Stimulated activated CD8-positive, alpha-beta memory T cell treated with anti-CD3 and anti-CD28 coated beads, Interleukin-2, amount 100 ng/mL, for 48 hours (primary cell): Measurements from ENCODE around the gene CTAG2.
"Not testable (repeated sequence)": the region's sequence is repeated elsewhere in the genome, so short reads cannot be mapped to it uniquely, and the experiment has no call there.

Experiments used
- DNase-seq, 2 donors: peaks; one replicate each; pipeline ENCODE4 v3.0.0-alpha.2; 2020; ENCODE audit warnings: low read depth in 2 of 2

The CTAG2 gene

DNA sequence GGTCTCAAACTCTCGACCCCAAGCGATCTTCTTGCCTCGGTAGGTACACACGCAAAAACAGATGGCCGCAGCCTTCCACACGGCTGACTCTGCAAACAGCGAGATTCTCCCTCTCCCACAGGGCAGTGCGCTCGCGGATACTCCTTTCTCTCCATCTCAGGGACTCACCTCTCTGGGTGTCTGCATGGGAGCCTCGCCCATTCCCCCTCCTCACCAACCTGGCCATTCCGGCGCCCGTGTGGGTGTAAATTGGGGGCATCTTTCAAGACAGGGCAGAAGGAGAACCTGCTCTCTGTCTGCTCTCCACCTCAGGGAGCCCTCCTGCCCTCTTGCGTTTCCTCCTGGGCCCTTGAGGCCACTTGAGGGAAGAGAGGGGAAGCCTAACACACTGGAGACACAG lies 4.4 kb downstream of the CTAG2 start:
- DNase-seq = no peak

DNA sequence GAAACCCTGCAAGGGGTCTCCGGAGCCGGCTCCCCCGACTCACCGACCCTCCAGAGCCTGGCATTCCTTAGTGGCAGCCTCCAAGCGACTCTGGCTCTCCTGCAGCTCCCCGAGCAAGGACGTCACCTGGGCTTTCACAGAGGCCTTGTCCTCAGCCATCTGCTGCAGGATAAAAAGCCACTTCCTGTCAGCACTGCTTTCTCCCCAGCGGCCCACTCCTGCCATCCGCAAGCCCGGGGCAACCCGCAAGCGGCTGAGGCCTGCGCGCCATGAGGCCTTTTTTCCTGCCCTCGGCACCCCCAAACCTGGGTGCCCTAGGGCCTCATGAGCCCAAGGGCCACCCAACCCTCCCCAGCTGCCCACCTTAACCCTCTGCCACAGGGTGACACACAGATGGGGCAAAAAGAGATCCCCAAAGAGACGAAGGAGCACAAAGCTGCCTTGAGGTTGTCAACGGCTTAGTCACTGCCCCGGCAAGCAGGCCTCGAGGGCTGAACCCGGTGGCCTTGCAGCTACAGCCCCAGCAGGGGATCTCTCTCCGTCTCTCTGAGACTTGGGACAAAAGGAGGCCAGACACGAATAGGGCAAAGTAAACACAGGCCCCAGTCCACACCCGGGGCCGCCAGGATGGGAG lies 7.5 kb downstream of the CTAG2 start:
- DNase-seq = not testable (repeated sequence)

DNA sequence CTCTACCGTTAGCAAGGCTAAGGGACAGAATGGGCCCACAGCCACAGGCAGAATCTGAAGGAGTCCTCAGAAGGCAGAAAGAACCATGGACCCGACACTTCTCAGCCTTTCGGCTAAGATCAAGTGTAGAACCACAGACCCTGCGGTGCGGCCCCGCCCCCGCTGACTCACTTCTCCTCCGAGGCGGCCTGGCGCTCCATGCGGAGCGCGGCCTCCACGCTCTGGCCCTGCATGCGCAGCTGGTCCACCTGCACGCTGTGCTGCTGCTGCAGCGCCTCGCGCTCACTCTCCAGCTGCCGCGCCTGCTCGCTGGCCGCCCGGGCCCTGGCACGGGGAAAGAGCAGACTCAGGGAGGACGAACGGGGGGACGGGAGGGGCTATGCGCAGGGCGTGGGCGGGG lies 9.7 kb downstream of the CTAG2 start:
- not testable (repeated sequence) for DNase-seq

DNA sequence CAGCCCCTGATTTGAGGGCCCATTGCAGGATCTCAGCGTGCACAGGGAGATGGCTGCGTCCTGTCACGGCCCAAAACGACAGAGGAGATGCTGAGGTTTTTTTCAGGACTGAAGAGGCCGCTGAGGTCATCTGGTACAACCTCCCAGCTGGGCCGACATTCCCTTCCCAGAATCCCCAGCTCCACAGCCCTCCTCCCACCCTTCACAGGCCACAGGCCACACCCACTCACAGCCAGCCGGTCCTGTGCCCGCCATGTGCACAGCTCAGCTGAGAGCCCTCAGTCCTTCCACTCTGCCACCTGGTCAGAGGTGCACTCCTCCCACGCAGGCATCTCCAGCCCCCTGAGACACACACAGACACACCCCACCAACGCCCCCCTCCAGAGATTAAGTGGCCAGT lies 11.6 kb downstream of the CTAG2 start:
- not testable (repeated sequence) for DNase-seq

DNA sequence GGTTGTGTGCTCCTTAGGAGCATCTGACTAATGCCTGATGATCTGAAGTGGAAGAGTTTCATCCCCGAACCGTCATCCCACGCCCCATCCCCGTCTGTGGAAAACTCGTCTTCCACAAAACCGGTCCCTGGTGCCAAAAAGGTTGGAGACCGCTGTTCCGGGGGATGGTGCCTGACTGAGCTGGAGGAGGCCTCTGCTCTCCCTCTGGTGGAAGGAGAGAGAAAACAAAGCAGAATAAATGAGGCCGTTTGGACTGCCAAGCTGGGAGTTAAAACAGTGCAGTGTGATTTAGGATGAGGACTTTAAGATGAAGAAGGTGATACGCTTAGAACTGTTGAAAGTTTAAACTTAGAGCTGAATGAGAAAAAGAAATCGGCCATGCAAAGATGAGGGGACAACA lies 19.7 kb downstream of the CTAG2 start:
- not testable (repeated sequence) for DNase-seq

DNA sequence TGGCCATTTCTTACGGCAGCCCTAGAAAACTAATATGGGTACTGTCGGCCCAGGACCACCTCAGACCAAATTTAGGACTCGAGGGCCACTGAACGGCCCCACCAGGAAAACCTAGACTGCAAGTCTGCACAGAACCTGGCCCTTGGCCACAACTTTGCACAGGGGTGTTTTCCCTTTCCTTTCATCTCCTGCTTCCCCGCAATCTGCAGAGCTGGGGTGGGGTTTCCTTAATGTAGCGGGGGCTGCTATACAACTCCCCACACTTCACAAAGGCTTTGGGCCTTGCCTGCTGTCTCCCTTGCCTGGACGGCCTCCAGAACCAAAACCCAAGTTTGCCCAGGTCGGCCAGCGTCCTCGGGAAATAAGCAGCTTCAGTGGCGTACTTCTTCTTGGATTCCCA lies 22.4 kb downstream of the CTAG2 start:
- not testable (repeated sequence) for DNase-seq

DNA sequence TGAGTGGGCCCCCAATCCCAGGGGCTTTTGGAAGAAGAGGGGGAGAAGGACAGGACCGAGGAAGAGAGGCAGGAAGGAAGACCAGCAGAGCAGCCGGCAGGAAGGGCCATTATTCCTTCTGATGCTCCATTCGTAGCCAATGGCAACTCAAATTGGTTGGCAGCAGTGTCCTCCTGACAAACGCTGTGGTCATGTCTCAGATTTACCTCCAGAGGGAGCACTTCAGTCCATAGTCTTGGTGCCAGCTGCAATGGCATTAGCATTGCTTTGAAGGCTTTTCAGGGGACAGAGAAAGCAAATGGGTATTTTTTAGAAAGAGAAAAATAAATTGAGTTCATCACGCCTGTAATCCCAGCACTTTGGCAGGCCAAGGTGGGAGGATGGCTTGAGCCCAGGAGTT lies 24.4 kb downstream of the CTAG2 start:
- DNase-seq = not testable (repeated sequence)

DNA sequence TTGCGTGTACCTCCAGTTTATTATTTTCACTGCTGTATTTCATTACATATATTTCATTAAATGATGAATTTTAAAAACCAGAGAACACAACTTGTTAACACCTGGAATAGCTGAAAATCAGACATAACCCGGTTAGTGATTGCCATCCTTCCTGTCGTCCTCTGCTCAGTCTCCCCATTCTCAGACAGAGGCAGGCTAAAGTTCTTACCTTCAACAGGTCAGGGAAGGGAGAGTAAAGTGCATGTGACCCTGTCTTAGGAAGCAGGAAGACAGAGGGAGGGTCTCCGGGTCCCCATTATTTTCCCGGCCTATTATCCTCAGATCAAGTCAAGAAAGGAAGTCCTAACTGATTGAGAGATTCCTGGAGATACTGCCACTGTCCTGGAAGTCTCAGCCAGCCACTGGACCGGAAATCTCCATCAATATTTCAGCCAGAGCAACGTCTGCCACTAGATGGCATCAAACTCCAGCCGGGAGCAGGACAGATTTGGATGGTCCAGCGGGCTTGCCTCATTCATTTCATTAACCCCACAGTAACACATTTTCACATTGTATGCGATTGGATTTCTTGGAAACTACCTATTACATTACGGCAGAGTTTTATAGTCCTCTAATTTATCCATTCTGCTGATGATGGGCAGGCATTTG lies 32.5 kb downstream of the CTAG2 start:
- DNase-seq = not testable (repeated sequence)

DNA sequence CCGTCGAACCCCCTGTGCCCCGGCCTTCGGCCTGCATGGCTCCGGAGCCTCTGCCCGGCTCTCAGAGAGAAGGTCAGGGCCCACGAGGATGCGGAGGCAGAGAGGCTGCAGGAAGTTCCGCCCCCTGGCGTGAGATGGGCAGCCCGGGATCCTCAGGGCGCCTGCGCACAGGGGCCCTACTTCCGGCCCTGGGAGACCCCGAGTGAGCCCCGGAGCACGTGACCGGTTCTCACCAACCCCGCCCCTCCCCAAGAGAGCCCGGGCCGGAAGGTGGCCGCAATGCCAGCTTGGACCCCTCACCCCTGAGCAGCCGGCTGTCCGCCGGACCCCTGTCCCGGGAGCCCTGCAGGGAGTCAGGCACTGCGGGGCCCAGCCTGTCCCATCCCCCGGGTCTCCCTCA lies 34.2 kb downstream of the CTAG2 start, which contains the start of gene CTAG1B:
TSS of gene CTAG1B (minus strand) at position 101 of the 400 bp plus-strand sequence. CDS start at position 37, 64 bp downstream.
- DNase-seq = not testable (repeated sequence)

DNA sequence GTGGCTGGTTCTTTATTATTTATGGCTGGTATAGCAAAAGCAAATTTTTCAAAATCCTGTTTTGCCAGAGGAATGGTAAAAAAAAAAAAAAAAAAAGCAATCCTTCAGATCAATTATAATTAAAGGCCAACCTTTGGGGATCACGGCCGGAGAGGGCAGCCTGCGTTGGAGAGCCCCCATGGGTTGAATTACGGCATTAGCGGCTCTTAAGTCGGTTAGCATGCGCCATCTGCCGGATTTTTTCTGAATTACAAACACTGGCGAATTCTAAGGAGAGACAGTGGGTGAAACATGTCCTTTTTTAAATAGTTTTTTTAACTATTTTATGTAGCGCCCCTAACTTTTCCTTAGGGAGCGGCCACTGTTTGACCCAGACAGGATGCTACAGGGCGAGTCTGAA lies 39.8 kb downstream of the CTAG2 start:
- DNase-seq = not testable (repeated sequence)

DNA sequence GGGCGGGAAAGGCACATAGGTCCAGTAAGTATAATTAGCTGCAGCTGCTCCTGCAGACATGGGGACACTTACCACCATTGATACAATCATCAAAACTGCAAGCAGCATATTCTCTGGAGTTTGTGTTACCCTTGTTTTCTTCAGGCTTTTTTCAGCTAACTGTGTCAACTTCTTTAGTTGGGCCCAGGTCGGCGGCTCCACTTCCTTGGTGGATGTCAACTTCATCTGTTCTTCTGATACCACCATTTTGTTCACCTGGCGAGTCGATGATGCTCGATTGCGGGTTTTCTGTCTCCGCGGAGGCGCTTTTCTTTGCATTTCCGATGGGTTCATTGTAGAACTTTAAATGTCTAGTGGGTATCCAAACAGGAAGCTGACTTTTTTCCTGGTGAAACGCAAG lies 42.2 kb downstream of the CTAG2 start:
- not testable (repeated sequence) for DNase-seq

DNA sequence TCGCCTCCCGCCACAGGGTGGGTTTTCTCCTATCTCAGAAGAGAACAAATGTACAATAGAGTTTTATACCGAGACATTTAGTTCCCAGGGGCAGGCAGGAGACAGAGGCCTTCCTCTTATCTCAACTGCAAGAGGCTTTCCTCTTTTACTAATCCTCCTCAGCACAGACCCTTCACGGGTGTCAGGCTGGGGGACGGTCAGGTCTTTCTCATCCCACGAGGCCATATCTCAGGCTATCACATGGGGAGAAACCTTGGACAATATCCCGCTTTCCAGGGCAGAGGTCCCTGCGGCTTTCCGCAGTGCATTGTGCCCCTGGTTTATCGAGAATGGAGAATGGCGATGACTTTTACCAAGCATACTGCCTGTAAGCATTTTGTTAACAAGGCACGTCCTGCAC lies 44.6 kb downstream of the CTAG2 start:
- DNase-seq = not testable (repeated sequence)

DNA sequence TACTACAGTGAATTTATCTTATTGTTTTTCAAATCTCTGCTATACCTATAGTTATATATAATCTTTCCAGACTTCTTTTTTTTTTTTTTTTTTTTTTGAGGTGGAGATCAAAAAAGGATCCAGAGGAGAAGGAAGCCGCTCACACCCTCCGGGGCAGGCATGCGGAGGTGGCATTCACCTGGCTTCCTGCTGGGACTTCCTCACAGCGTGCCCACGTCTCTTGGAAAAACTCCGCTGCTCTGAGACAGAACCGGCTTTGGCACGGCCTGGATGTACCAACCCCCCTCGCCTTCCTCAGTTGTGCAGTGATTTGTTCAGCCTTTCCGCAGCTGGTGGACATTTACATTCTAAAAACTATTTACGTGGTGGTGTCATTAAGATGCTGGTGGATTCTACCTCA lies 45.4 kb downstream of the CTAG2 start:
- not testable (repeated sequence) for DNase-seq

DNA sequence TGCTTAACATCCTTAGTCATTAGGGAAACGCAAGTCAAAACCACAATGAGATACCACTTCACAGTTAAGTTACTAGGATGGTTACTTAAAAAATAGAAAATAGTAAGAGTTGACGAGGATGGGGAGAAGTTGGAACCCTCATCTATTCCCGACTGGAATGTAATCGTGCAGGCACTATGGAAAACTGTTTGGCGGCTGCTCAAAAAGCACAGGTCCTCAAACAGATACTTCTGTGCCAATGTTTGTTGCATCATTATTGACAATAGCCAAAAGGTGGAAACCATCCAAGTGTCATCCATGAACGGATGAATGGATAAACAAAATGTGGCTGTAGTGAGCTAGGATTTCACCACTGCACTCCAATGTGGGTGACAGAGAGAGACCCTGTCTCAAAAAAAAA lies 46.0 kb downstream of the CTAG2 start:
- no peak for DNase-seq

DNA sequence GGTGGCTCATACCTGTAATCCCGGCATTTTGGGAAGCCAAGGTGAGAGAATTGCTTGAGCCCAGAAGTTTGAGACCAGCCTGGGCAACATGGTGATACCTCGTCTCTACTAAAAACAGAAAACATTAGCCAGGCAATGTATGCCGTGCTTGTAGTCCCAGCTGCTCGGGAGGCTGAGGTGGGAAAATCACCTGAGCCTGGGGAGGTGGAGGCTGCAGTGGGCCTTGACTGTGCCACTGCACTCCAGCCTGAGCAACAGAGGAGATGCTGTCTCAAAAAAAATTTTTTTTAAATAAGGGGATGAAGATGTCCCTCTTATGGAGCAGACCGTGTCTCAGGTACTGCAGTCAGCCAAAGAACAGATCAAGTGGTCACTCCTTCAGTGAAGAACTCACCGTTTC lies 47.8 kb downstream of the CTAG2 start:
- DNase-seq = no peak

DNA sequence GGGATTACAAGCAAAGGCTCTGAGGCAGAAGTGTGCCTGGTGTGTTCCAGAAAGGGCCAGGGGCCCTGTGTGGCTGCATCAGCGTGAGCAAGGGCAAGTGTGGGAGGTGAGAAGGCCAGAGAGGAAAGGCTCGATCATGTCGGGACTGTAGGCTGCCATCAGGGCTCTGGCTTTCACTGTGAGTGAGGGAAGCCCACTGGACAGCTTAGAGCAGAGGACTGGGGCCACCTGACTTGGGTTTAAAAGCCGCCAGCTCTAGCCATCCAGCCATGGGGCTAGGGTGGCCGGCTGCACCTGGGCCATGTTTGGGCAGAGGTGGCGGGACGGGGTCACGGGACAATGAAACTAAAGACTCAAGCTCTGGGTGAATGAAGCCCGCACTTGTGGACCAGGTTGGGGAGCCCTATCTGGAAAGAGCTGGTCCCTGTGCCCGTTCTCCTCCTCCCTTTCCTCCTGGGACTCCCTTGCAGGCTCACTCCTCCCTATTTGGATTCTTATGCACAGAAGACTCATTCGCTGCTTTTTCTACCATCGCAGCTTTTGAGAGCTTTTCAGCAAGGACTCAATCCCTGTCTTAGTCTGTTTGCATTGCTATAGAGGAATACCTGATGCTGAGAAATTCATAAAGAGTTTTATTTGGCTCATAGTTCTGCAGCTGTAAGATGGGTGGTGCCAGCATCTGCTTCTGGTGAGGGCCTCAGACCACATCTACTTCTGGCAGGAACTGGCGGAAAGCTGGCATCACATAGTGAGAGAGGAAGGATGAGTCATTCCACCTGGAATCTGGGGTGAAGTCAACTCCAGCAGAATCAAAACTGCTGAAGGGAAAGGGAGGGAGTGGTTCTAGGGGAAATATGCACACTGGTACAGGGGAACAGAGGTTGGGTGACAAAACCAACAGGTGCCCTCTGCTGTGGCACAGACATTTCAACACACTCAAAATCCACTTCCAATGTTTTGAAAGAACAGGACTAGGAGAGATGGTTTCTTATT lies 49.6 kb downstream of the CTAG2 start:
- DNase-seq = no peak

DNA sequence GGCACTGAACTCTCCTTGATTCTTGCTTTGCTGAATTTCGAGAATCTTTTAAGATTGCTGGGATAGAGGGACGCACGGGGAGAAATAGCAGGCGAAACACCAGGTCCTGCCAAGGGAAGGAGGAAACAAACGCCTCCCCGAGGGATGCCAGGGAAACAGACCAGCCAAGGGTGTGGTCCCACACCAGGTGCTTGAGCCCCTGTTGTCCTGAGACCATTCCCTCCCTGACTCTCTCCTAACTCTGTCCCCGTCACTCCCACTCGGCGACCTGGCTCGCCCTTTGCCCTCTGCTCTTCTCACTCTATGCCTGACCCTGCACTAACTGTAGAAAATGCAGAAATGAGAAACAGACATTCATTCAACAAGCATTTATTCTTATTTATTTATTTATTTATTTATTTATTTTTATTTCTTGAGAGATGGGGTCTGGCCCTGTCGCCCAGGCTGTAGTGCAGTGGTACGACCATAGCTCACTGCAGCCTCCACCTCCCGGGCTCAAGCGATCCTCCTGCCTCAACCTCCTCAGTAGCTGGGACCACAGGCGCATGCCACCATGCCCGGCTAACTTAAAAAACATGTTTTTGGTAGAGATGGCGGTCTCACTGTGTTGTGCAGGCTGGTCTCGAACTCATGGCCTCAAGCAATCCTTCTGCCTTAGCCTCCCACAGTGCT lies 50.5 kb downstream of the CTAG2 start:
- no peak for DNase-seq

DNA sequence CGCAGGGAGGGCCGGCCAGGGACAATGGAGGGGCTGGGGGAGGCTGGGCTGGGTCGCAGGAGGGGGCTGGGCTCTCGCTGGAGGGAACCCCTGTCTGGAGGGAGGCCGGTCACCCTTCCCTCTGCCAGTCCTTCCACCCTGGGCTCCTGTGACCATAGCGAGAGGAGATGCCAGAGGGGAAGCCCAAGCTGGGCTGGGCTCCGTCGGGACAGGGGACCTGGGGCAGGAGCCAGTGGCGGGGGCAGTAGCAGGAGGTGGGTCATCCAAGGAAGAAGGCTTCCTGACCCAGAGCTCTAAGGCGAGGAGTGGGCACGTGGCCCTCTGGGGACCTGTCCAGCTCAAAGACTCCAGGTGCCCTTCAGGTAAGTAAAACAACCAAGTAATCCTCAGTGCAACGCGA lies 51.2 kb downstream of the CTAG2 start:
- no peak for DNase-seq
